SK-N-SH treated with all-trans-retinoic acid at 6 μM for 48 hours (cell line): ENCODE measurements around the gene SSUH2.

Experiments
- ATAC-seq: fragments of 200-7000 bp; cut with Tn5 transposase; 3 replicates; pipeline ENCODE4 v1.9.1; 2020; ENCODE audit warnings: mild to moderate bottlenecking, moderate library complexity
- ARNTL ChIP-seq: fragments of 450-650 bp; formaldehyde crosslinking; IDR thresholded peaks from 2 replicates; pipeline ENCODE4 v1.5.0; 2020; ENCODE audit warnings: low read depth, mild to moderate bottlenecking, moderate library complexity, borderline replicate concordance
- BACH2 ChIP-seq: fragments of 250-450 bp; sonication (Bioruptor Pico); IDR thresholded peaks from 2 replicates; pipeline ENCODE4 v1.9.0; 2021; ENCODE audit warnings: mild to moderate bottlenecking, borderline replicate concordance
- CSDC2 ChIP-seq: fragments of 250-450 bp; sonication (Bioruptor Pico); IDR thresholded peaks from 2 replicates; pipeline ENCODE4 v1.5.0; 2020; ENCODE audit warnings: mild to moderate bottlenecking, moderate library complexity
- CSRNP3 ChIP-seq: fragments of 250-450 bp; sonication (Bioruptor Pico); IDR thresholded peaks from 2 replicates; pipeline ENCODE4 v1.5.1; 2021; ENCODE audit warnings: mild to moderate bottlenecking, moderate library complexity
- ESRRG ChIP-seq: fragments of 250-450 bp; sonication (Bioruptor Pico); IDR thresholded peaks from 2 replicates; pipeline ENCODE4 v1.6.1; 2021; ENCODE audit warnings: mild to moderate bottlenecking
- GLIS3 ChIP-seq: fragments of 250-450 bp; sonication (Bioruptor Pico); IDR thresholded peaks from 2 replicates; pipeline ENCODE4 v1.5.0; 2020; ENCODE audit warnings: mild to moderate bottlenecking, moderate library complexity
- ISL1 ChIP-seq: fragments of 250-450 bp; sonication (Bioruptor Pico); IDR thresholded peaks from 2 replicates; pipeline ENCODE4 v2.1.2; 2022; ENCODE audit warnings: mild to moderate bottlenecking, moderate library complexity
- OSR1 ChIP-seq: fragments of 250-450 bp; sonication (Bioruptor Pico); IDR thresholded peaks from 2 replicates; pipeline ENCODE4 v1.8.0; 2022; ENCODE audit warnings: moderate library complexity, mild to moderate bottlenecking, inconsistent platforms
- PATZ1 ChIP-seq: fragments of 250-450 bp; sonication (Bioruptor Pico); IDR thresholded peaks from 2 replicates; pipeline ENCODE4 v1.8.0; 2020; ENCODE audit warnings: mild to moderate bottlenecking, moderate library complexity, borderline replicate concordance
- POU6F1 ChIP-seq: fragments of 250-450 bp; sonication (Bioruptor Pico); IDR thresholded peaks from 2 replicates; pipeline ENCODE4 v1.8.0; 2021; ENCODE audit warnings: low read depth, mild to moderate bottlenecking, moderate library complexity, borderline replicate concordance
- PPARA ChIP-seq: fragments of 250-450 bp; sonication (Bioruptor Pico); IDR thresholded peaks from 2 replicates; pipeline ENCODE4 v1.5.0; 2020; ENCODE audit warnings: mild to moderate bottlenecking, borderline replicate concordance
- RARB ChIP-seq: fragments of 250-450 bp; sonication (Bioruptor Pico); IDR thresholded peaks from 2 replicates; pipeline ENCODE4 v1.8.0; 2021; ENCODE audit warnings: mild to moderate bottlenecking, moderate library complexity
- TCF4 ChIP-seq: fragments of 250-450 bp; sonication (Bioruptor Pico); IDR thresholded peaks from 2 replicates; pipeline ENCODE4 v1.8.0; 2021; ENCODE audit warnings: mild to moderate bottlenecking, moderate library complexity, borderline replicate concordance
- TOX ChIP-seq: fragments of 250-450 bp; sonication (Bioruptor Pico); IDR thresholded peaks from 2 replicates; pipeline ENCODE4 v1.8.0; 2021; ENCODE audit warnings: mild to moderate bottlenecking, moderate library complexity, borderline replicate concordance
- TSHZ2 ChIP-seq: fragments of 250-450 bp; sonication (Bioruptor Pico); IDR thresholded peaks from 2 replicates; pipeline ENCODE4 v1.5.0; 2020; ENCODE audit warnings: mild to moderate bottlenecking, moderate library complexity
- ZFP3 ChIP-seq: fragments of 250-450 bp; sonication (Bioruptor Pico); IDR thresholded peaks from 2 replicates; pipeline ENCODE4 v1.5.0; 2020; ENCODE audit warnings: mild to moderate bottlenecking, moderate library complexity
- ZFP30 ChIP-seq: fragments of 450-650 bp; formaldehyde crosslinking; IDR thresholded peaks from 2 replicates; pipeline ENCODE4 v1.5.0; 2022; ENCODE audit warnings: mild to moderate bottlenecking, moderate library complexity
- ZNF565 ChIP-seq: fragments of 450-650 bp; formaldehyde crosslinking; conservative IDR thresholded peaks from 2 replicates; pipeline ENCODE4 v1.5.0; 2020; ENCODE audit warnings: low read depth, mild to moderate bottlenecking, moderate library complexity
- ZNF8 ChIP-seq: fragments of 450-650 bp; formaldehyde crosslinking; IDR thresholded peaks from 2 replicates; pipeline ENCODE4 v1.5.0; 2020; ENCODE audit warnings: mild to moderate bottlenecking, moderate library complexity

The SSUH2 gene

GRCh38 chr3:8659242-8659641, 14.6 kb upstream of the SSUH2 start (continued):
- TF ChIP-seq PATZ1 (CRISPR knock-in tag), result no peak

- no peak for TF ChIP-seq CSRNP3
- TF ChIP-seq ISL1 (CRISPR knock-in tag), result peak; percentile 69
- peak; percentile 67 for TF ChIP-seq TCF4 (CRISPR knock-in tag)
- peak; percentile 90 for TF ChIP-seq PATZ1 (CRISPR knock-in tag)
- no peak for TF ChIP-seq POU6F1 (CRISPR knock-in tag)
- peak; percentile 59 for ATAC-seq
Measured at GRCh38 chr3:8658306-8659212, 14.0 kb upstream of the SSUH2 start.

GRCh38 chr3:8657804-8658305, 13.3 kb upstream of the SSUH2 start:
- TF ChIP-seq TOX (CRISPR knock-in tag) (no peak), POU6F1 (CRISPR knock-in tag) (no peak), TCF4 (CRISPR knock-in tag) (no peak), BACH2 (CRISPR knock-in tag) (no peak)
- TF ChIP-seq, all 23 proteins: peak for 0
- peak; percentile 49 for ATAC-seq

- no peak for TF ChIP-seq ESRRG
- no peak for TF ChIP-seq RARB (CRISPR knock-in tag)
- no peak for TF ChIP-seq PPARA
- TF ChIP-seq OSR1, result no peak
- TF ChIP-seq POU6F1 (CRISPR knock-in tag), result no peak
- no peak for TF ChIP-seq TSHZ2 (CRISPR knock-in tag)
- no peak for TF ChIP-seq TOX (CRISPR knock-in tag)
- no peak for TF ChIP-seq ZNF565 (CRISPR knock-in tag)
- no peak for TF ChIP-seq ZFP30 (CRISPR knock-in tag)
- no peak for TF ChIP-seq CSRNP3
- no peak for TF ChIP-seq ZFP3
- no peak for TF ChIP-seq GLIS3 (CRISPR knock-in tag)
- TF ChIP-seq ZNF8 (CRISPR knock-in tag), result no peak
- no peak for TF ChIP-seq ARNTL (CRISPR knock-in tag)
- no peak for TF ChIP-seq CSDC2
- TF ChIP-seq, all 23 proteins: peak for 0
- ATAC-seq, result no peak
Measured at GRCh38 chr3:8656240-8656639, 11.6 kb upstream of the SSUH2 start.
